Measurements from ENCODE around the gene VRK2.
"Not testable (repeated sequence)": the region's sequence is repeated elsewhere in the genome, so short reads cannot be mapped to it uniquely, and the experiment has no call there.

VRK2 gene

DNA sequence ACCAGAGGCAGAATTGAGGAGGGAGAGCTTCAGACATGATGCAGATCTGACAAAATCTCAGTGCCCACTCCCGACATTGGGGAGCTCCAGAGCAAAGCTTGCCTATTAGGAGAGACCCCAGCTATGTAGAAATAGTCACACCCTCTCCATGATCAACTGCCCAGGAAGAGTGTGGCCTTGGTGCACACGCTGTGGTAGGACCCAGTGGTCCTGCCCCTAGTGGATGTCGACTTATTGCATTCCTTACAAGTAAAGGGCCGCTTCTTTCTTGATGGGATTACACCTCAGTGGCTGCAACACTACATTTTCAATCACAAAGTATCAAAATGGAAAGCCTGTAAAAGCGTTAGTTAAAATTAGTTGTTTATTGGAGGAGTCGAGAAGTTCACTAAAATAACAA, 64.2 kb downstream of the VRK2 start:
- DNase-seq: no peak

DNA sequence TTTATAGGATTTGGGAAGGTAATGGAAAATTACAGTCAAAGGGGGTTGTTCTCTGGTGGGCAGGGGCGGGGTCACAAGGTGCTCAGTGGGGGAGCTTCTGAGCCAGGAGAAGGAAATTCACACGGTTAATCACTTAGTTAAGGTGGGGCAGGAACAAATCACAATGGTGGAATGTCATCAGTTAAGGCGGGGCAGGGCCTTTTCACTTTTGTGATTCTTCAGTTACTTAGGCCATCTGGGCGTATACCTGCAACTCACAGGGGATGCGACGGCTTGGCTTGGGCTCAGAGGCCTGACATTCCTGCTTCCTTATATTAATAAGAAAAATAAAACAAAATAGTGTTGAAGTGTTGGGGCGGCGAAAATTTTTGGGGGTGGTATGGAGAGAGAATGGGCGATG, 67.0 kb downstream of the VRK2 start:
- not testable (repeated sequence) for DNase-seq

GRCh38 chr2:58120626-58121229, 74.1 kb downstream of the VRK2 start:
- DNase-seq: no peak

DNA sequence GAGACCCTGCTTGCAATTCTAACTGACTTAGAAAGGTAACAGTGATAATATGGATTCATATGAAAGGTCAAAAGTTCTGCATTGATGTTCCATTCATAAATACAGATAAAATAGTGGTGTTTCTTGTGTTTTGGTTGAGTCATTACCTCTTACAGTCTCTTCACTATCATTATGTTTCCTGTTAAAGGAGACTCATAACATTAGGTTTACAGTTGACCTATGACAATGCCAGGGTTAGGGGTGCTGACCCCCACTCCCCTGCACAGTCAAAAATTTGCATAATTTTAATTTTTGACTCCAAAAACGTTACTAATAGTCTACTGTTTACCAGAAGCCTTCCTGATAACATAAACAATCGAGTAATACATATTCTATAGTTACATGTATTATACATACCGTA, 75.4 kb downstream of the VRK2 start:
- DNase-seq: no peak

DNA sequence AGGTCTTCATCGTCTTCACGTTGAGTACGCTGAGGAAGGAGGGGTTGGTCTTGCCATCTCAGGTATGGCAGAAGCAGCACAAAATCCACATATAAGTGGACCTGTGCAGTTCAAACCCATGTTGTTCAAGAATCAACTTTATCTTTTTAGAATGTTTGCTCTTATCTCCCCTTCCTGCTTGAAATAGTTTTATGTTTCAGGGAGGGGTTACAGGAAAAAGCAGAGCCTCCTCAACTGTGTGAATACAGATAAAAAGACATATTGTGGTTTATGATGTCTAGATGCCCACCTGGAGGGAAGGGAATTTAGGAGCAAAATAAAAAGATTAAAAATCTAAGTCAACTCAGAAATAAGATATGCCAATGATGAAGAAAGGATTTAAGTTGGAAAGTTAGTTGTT, 75.9 kb downstream of the VRK2 start:
- DNase-seq: no peak

DNA sequence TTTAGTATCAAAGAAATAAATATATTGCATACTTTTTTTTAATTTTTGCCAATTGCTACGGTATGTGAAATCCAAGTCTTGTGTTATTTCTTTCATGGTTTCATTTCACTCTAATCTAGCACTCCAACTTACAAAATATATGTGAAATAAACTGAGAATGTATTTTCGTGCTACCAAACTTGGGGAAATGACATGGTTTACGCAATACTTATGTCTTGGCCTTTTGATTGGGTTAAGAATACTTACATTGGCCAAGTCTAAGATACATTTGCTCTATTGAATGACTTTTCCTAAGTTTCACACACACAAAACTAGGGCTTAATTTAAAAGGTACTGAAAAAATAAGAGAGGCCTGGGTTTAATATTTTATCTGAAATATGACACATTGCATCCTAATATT, 80.5 kb downstream of the VRK2 start:
- DNase-seq: peak; percentile 51

- no peak for DNase-seq
Observed at GRCh38 chr2:58130238-58130637, 83.6 kb downstream of the VRK2 start.

GRCh38 chr2:58131191-58132011, 84.8 kb downstream of the VRK2 start:
- DNase-seq: no peak

DNA sequence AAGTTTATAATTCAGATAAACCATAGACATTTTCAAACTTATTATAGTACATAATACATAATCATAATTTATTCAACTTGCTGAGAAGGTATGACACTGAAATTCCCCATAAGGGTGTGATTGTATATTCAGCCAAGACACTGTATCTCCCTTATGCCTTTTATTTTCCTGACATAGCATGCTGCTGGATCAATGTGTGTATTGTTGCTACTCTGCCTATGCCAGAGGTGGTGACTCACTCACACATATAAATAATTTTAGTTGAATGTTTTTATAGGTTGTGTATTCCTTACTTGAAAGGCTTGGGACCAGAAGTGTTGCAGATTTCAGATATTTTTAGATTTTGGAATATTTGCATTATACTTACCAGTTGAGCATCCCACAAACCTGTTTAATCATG, 86.8 kb downstream of the VRK2 start:
- no peak for DNase-seq

GRCh38 chr2:58135861-58136260, 89.3 kb downstream of the VRK2 start:
- DNase-seq: no peak

GRCh38 chr2:58137221-58137620, 90.6 kb downstream of the VRK2 start:
- peak; percentile 48 for DNase-seq

GRCh38 chr2:58137856-58138255, 91.2 kb downstream of the VRK2 start:
- no peak for DNase-seq

- DNase-seq: peak; percentile 7
Observed at GRCh38 chr2:58138396-58139030, 91.9 kb downstream of the VRK2 start.

DNA sequence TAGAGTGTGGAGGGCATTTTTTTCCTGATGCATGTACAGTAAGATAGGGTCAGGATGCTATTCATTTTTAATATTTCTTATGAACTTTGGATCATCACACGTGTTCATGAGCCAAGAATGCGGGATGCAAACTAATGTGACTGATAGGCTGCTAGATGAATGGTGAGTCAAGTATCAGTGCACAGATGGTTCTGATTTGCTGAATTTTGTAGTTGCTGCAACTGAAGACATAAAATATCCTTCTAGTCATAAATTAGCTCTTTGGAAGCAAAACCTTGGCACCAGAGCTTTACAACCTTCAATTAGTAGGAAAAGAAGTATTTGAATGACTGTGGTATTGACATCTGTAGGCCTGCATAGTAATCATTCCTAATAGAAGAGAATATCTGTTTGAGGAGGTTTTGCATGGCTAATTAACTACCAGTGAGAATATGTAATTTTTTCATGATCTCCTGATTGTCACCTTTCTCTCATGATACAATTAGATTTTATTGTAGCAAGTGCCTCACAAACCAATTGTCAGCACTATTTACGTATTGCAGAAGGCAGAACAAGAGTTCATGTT, 94.0 kb downstream of the VRK2 start:
- no peak for DNase-seq

- not testable (repeated sequence) for DNase-seq
Observed at GRCh38 chr2:58145769-58146168, 99.2 kb downstream of the VRK2 start.

GRCh38 chr2:58146707-58147106, 100.1 kb downstream of the VRK2 start:
- no peak for DNase-seq

GRCh38 chr2:58155160-58155778, 108.7 kb downstream of the VRK2 start:
- no peak for DNase-seq

DNA sequence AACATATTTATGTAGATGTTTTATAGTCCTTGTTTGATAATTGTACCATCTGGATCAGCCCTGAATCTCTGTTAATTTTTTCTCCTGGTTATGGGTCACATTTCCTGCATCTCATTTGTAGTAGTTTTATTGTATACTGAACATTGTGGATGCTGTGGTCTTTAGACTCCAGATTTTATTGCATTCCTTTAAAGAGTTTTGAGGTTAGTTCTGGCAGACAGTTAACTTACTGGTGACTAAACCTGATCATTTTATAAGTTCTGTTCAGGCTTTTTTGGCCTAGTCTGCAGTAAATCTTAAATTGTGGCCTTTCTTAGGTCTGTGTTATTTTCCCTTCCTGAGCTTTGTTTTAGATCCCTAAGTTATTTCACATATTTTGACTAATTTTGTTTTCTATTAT, 110.2 kb downstream of the VRK2 start:
- DNase-seq: no peak

DNA sequence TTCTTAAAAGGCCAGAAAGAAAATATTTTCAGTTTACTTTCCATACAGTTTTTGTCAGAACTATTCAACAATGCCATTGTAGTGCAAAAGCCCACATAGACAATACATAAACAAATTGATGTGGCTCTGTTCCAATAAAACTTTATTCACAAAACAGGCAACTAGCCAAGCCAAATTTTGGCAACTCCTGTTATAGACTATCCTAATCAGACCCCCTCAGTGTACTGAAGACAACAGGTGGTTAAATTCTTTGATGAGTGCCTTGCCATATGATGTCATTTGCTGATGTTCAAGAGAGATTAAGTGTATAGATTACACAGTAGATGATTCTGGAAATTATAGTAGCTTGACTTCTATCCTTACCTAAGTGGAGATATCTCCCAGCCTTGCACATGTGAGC, 111.1 kb downstream of the VRK2 start:
- no peak for DNase-seq

DNA sequence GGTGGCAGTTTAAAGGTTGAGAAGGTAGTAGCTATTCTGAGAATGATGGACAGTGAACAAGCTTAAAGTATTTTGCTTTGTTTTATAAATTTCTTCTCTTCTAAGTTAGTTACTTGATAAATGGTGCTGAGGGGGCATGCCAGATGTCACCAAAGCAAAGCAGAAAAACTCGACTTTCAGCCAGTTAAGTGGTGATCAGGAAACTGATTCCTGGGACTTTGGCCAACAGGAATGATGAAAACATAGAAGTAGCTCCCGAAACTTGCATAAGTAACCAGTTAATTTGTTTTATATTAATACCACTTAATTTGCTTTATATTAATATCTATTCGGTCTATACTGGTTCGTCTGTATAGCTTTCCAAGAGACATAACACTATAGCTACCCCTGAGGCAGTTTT, 111.9 kb downstream of the VRK2 start:
- no peak for DNase-seq

DNA sequence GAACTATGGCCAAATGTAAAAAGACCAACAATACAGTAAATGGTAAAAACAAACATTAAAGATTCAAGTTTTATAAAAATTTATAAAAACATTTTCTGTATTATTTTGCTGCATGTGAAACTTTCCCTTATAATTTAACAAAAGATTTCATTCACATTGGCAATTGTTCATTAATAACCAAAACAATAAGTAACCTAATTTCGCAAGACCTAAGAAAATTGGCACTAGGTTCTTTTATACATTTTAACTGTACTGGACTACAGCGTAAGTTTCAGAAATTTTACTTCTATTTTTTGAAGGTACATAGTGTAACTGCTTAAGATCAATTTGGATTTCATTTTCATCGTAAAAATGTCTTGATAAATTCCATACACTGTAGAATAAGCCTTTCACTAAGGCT, 117.3 kb downstream of the VRK2 start:
- no peak for DNase-seq

- not testable (repeated sequence) for DNase-seq
Observed at GRCh38 chr2:58168130-58168529, 121.5 kb downstream of the VRK2 start.

- not testable (repeated sequence) for DNase-seq
Observed at GRCh38 chr2:58169845-58170244, 123.2 kb downstream of the VRK2 start.
